Heart right ventricle (tissue), 16 donors: ENCODE results near the gene SOX9. TPM values are rescaled to one million over a fixed set of nuclear protein-coding genes. Genes with fewer than 3 reads are reported as not detected.
A peak's percentile ranks its signal among the peaks of the same experiment; 100 is the strongest.

Experiments used
- ATAC-seq, 8 donors: fragments of 200-7000 bp; cut with Tn5 transposase; one replicate each; pipeline ENCODE4 v1.9.1; 2020; ENCODE audit warnings: mild to moderate bottlenecking in 8 of 8, moderate library complexity in 8 of 8, moderate number of reproducible peaks in 1 of 8
- DNase-seq, 2 donors: peaks; one replicate each; pipeline ENCODE4 v3.0.0-alpha.2; 2020
- H3K27ac ChIP-seq, 10 donors: fragments of 200-600 bp; sonication (generic) in 2 of 10; one replicate each; pipeline versions ENCODE4 v1.5.0 to v1.8.0; 2020 to 2022; ENCODE audit warnings: mild to moderate bottlenecking in 3 of 10
- H3K27me3 ChIP-seq, 7 donors: fragments of 200-600 bp; one replicate each; pipeline ENCODE4 v1.8.0; 2021 to 2022; ENCODE audit warnings: mild to moderate bottlenecking in 2 of 7
- H3K36me3 ChIP-seq, 9 donors: fragments of 200-600 bp; sonication (generic) in 1 of 9; one replicate each; pipeline versions ENCODE4 v1.5.0 to v1.8.0; 2020 to 2022; ENCODE audit warnings: mild to moderate bottlenecking in 2 of 9
- H3K4me1 ChIP-seq, 9 donors: fragments of 200-600 bp; sonication (generic) in 1 of 9; one replicate each; pipeline versions ENCODE4 v1.5.0 to v1.8.0; 2020 to 2022; ENCODE audit warnings: mild to moderate bottlenecking in 4 of 9
- H3K4me3 ChIP-seq, 10 donors: fragments of 200-600 bp; sonication (generic) in 2 of 10; one replicate each; pipeline versions ENCODE4 v1.5.0 to v1.8.0; 2020 to 2022; ENCODE audit warnings: mild to moderate bottlenecking in 7 of 10, moderate library complexity in 2 of 10
- H3K9me3 ChIP-seq, 11 donors: fragments of 200-600 bp in 10 of 11; sonication (generic) in 2 of 11; one replicate each; pipeline versions ENCODE4 v1.5.0 to v1.8.0; 2013 to 2022; ENCODE audit warnings: mild to moderate bottlenecking in 2 of 11, control low read depth in 1 of 11, moderate library complexity in 1 of 11
- CTCF ChIP-seq, 9 donors: fragments of 200-600 bp; sonication (generic) in 2 of 9; IDR thresholded peaks; one replicate each; pipeline versions ENCODE4 v1.5.0 to v1.8.0; 2021 to 2022; ENCODE audit warnings: antibody characterized with exemption in 9 of 9, mild to moderate bottlenecking in 5 of 9, moderate library complexity in 1 of 9
- WGBS, 2 donors: extraction: QIAGEN DNeasy Blood & Tissue Kit; methylation state at CpG; one replicate each; pipeline ENCODE4 v1.1.7; 2013; ENCODE audit warnings: inconsistent platforms in 1 of 2; 5-methylcytosine and 5-hydroxymethylcytosine counted together
- intact Hi-C, 10 donors: fragments of 100-400 bp; cut with DNase I; formaldehyde crosslinking; loops; one replicate each; pipeline versions ENCODE4 v1.11.1 to v1.14.2; 2022
- polyA plus RNA-seq, 2 donors: library from polyadenylated mRNA; stranded (reverse); fragments of 200-250 nt; gene quantifications; one replicate each; pipeline ENCODE4 v1.2.3, GENCODE V29; 2013
- total RNA-seq, 10 donors: library from RNA; stranded (reverse); fragmentation: NEBNext Ultra II Directional in 3 of 10; extraction: Animal tissue kit (Norgen Biotek cat#: 25700) in 3 of 10; gene quantifications; one replicate each; pipeline versions ENCODE4 v1.2.1 to v1.2.4, GENCODE V29; 2021 to 2023
- donor health status: Arrhythmogenic right ventricular cardiomyopathy.
- donor health status: ischemic (EF 13 %, LVEDD 7.1; RV severe dilation, severe dysfunction).
- donor health status: healthy with polysubstance abuse.
- donor health status: DM: no; HTN: yes; CAD: no.
- donor health status: DM: no; HTN: no; CAD: no.
- donor health status: ischemic (EF 25% LVEDD 6.9; RV normal size, moderate dysfunction).
- donor health status: ischemic (EF 25% LVEDD 5.7; RV mildly dilated, moderate dysfunction).
- donor health status: healthy.
- donor health status: DM: yes; HTN: yes; CAD: no.
- donor health status: Ischemic cardiomyopathy.
- donor health status: ischemic (EF 35%, LVEDD 5.7; RV mildly dilated, moderate dysfunction).
- donor health status: nonischemic (EF 11% LVEDD 7.7; RV severe dilation, severe dysfunction).
- donor health status: DM: yes; HTN: yes; CAD: no.
- donor health status: PGD.
- donor health status: ischemic (EF 29% LVEDD 5.4; RV normal size, mild dysfunction).
- donor health status: nonischemic (EF 23%, LVEDD 6.1; RV moderate dilation, normal function).

Gene SOX9
- total and polyA plus RNA-seq, 12 donors, result 5.0 to 25.7 (median 12.8) TPM

GRCh38 chr17:72119873-72120641 lies 763 bp upstream of the SOX9 start:
- DNase-seq (peak; percentile 19 to 49), ATAC-seq (peak in 7 of 8 donors; percentile 4 to 19 (median 9))
- peak overlapping the region; percentile 32 to 85 (median 72) for H3K4me3 ChIP-seq
- no peaks in the 10 kb centered on the region for H3K9me3 ChIP-seq
- H3K27me3 ChIP-seq, result peaks cover 0 to 97% (median 84%) of the 10 kb centered on the region in 7 donors
- intact Hi-C loops, result loop anchor here (5.0 to 10.0 kb wide), 19 partner anchors 47 to 1485 kb away; no protein-coding TSS in a partner anchor
- H3K27ac ChIP-seq, result peak overlapping the region; percentile 70 to 94 (median 88)
- peaks cover 0 to 24% (median 0%) of the 10 kb centered on the region in 9 donors for H3K36me3 ChIP-seq
- no peak for TF ChIP-seq CTCF (IDR thresholded peaks at IDR 0.05)
- H3K4me1 ChIP-seq, result peaks cover 3 to 48% (median 35%) of the 10 kb centered on the region in 9 donors
- 5% methylated on average over 54 of the region's 54 CpGs for WGBS, 2 donors

- Histone ChIP-seq H3K9me3 (no peaks in the 10 kb centered on the region), H3K27ac (peak overlapping the region; percentile 76 to 94 (median 90)), H3K27me3 (peaks cover 0 to 90% (median 75%) of the 10 kb centered on the region in 7 donors), H3K36me3 (peaks cover 0 to 26% (median 0%) of the 10 kb centered on the region in 9 donors), H3K4me1 (peaks cover 3 to 61% (median 39%) of the 10 kb centered on the region in 9 donors), H3K4me3 (peak overlapping the region; percentile 54 to 85 (median 72))
- 0 to 1% methylated on average over 88 of the region's 88 CpGs for WGBS, 2 donors
- peak; percentile 12 to 67 (median 34) for ATAC-seq
- intact Hi-C loops, result loop anchor here in 6 of 10 donors (5.0 to 10.0 kb wide), 10 partner anchors 46 to 423 kb away; no protein-coding TSS in a partner anchor
- TF ChIP-seq CTCF (IDR thresholded peaks at IDR 0.05), result peak in 3 of 9 donors; percentile 31 to 37 (median 34)
- peak; percentile 44 to 46 for DNase-seq
Measured at GRCh38 chr17:72121164-72122009, 567 bp downstream of the SOX9 start.

GRCh38 chr17:72122010-72122764 lies 1.4 kb downstream of the SOX9 start:
- H3K4me1 ChIP-seq, result peaks cover 0 to 61% (median 38%) of the 10 kb centered on the region in 9 donors
- peak in 4 of 8 donors; percentile 1 to 7 (median 2) for ATAC-seq
- no peaks in the 10 kb centered on the region for H3K9me3 ChIP-seq
- DNase-seq, result no peak
- H3K4me3 ChIP-seq, result peak overlapping the region; percentile 54 to 85 (median 72)
- H3K27me3 ChIP-seq, result peaks cover 0 to 82% (median 67%) of the 10 kb centered on the region in 7 donors
- no peak for TF ChIP-seq CTCF (IDR thresholded peaks at IDR 0.05)
- peak overlapping the region; percentile 76 to 94 (median 90) for H3K27ac ChIP-seq
- peaks cover 0 to 26% (median 0%) of the 10 kb centered on the region in 9 donors for H3K36me3 ChIP-seq
- intact Hi-C loops, result loop anchor here in 6 of 10 donors (5.0 to 10.0 kb wide), 10 partner anchors 45 to 423 kb away; no protein-coding TSS in a partner anchor
- 1% methylated on average over 36 of the region's 36 CpGs for whole genome bisulfite sequencing, 2 donors
